ENCODE measurements around the gene DCBLD2. TPM values are rescaled to one million over a fixed set of nuclear protein-coding genes. Genes with fewer than 3 reads are reported as not detected.

The DCBLD2 gene
- total and polyA plus RNA-seq, 9 of the 15 experiments (the other 6 are each of a cell fraction or from before 2014, with no cell fraction given) = 2.7 to 14.6 (median 7.4) TPM

DNA sequence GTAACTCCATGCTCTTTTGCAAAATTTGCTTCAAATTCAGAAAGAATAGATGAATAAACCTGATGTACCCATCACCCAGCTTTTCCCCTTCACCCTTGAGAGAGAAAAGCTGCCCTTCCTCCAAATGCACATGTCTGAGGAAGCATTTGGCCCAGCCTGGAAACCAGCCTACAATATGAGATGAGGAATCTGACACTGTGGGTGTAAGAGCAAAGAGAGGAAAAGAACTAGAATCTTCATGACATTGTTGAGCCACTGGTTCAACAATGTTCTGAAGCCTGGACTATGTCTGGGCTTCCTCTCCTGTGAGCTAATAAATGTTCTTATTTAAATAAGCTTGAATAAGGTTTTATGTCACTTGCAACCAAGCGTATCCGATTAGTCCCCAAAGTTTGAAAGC is 18.7 kb upstream of the DCBLD2 start:
- intact Hi-C loops (cut with micrococcal nuclease) (no loop called here), in situ Hi-C loops (cut with MboI) (no loop called here)
- H3K9me3 ChIP-seq (replicated peaks; ENCODE audit: control insufficient read depth, insufficient read depth, low read depth, low read length) = no peaks in the 10 kb centered on the region
- no peaks in the 10 kb centered on the region for H3K79me2 ChIP-seq (ENCODE audit: control insufficient read depth, insufficient read depth, low read length)
- no peak overlapping the region for H2AFZ ChIP-seq (ENCODE audit: low read depth, low read length)
- FAIRE-seq (no peak), ATAC-seq (no peak), DNase-seq (ENCODE audit: extremely low read depth in 1 of 4, low spot score in 3 of 4) (no peak)
- no peak overlapping the region for H3K27ac ChIP-seq (ENCODE audit: extremely low read depth, low read depth, low read length)
- no peak overlapping the region for H3K4me3 ChIP-seq
- no peaks in the 10 kb centered on the region for H4K20me1 ChIP-seq (replicated peaks; ENCODE audit: control insufficient read depth, insufficient read depth, low read length)
- WGBS (ENCODE audit: insufficient coverage, low coverage, missing lambda C conversion rate) = 8% methylated on average over 2 of the region's 2 CpGs
- no peak overlapping the region for H3K9ac ChIP-seq (ENCODE audit: insufficient read depth in 1 of 2, low read depth in 2 of 2, low read length in 2 of 2)
- no TSS peak for BruUV-seq (replicated peaks)
- TF ChIP-seq CBX3 (IDR thresholded peaks at IDR 0.05; ENCODE audit: borderline replicate concordance in 1 of 2, low read length in 2 of 2) = no peak
- no peak for TF ChIP-seq RBM25 (IDR thresholded peaks at IDR 0.05; ENCODE audit: low read depth, low read length, severe bottlenecking)
- TF ChIP-seq, protein P1, sequence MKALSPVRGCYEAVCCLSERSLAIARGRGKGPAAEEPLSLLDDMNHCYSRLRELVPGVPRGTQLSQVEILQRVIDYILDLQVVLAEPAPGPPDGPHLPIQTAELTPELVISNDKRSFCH (CRISPR knock-in tag; IDR thresholded peaks at IDR 0.05) = no peak
- TF ChIP-seq, protein P1 (tag; IDR thresholded peaks at IDR 0.05) = no peak
- TF ChIP-seq RAD51 (IDR thresholded peaks at IDR 0.05; ENCODE audit: borderline replicate concordance, low read depth) = no peak
- no peak for TF ChIP-seq ETV5 (CRISPR knock-in tag; IDR thresholded peaks at IDR 0.05; ENCODE audit: low read depth)
- TF ChIP-seq POLR2A (conservative IDR thresholded peaks at IDR 0.05) = no peak
- no peak for TF ChIP-seq ZNF445 (CRISPR knock-in tag; IDR thresholded peaks at IDR 0.05; ENCODE audit: low read depth)
- TF ChIP-seq, protein P2, sequence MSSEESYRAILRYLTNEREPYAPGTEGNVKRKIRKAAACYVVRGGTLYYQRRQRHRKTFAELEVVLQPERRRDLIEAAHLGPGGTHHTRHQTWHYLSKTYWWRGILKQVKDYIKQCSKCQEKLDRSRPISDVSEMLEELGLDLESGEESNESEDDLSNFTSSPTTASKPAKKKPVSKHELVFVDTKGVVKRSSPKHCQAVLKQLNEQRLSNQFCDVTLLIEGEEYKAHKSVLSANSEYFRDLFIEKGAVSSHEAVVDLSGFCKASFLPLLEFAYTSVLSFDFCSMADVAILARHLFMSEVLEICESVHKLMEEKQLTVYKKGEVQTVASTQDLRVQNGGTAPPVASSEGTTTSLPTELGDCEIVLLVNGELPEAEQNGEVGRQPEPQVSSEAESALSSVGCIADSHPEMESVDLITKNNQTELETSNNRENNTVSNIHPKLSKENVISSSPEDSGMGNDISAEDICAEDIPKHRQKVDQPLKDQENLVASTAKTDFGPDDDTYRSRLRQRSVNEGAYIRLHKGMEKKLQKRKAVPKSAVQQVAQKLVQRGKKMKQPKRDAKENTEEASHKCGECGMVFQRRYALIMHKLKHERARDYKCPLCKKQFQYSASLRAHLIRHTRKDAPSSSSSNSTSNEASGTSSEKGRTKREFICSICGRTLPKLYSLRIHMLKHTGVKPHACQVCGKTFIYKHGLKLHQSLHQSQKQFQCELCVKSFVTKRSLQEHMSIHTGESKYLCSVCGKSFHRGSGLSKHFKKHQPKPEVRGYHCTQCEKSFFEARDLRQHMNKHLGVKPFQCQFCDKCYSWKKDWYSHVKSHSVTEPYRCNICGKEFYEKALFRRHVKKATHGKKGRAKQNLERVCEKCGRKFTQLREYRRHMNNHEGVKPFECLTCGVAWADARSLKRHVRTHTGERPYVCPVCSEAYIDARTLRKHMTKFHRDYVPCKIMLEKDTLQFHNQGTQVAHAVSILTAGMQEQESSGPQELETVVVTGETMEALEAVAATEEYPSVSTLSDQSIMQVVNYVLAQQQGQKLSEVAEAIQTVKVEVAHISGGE (CRISPR knock-in tag; IDR thresholded peaks at IDR 0.05) = no peak
- TF ChIP-seq KLF1 (tag; IDR thresholded peaks at IDR 0.05) = no peak
- no peak for TF ChIP-seq SRF (CRISPR knock-in tag; IDR thresholded peaks at IDR 0.05)
- TF ChIP-seq TAF15 (IDR thresholded peaks at IDR 0.05; ENCODE audit: low read depth, low read length) = no peak
- no peak for TF ChIP-seq EHMT2 (IDR thresholded peaks at IDR 0.05)
- TF ChIP-seq, protein P3, sequence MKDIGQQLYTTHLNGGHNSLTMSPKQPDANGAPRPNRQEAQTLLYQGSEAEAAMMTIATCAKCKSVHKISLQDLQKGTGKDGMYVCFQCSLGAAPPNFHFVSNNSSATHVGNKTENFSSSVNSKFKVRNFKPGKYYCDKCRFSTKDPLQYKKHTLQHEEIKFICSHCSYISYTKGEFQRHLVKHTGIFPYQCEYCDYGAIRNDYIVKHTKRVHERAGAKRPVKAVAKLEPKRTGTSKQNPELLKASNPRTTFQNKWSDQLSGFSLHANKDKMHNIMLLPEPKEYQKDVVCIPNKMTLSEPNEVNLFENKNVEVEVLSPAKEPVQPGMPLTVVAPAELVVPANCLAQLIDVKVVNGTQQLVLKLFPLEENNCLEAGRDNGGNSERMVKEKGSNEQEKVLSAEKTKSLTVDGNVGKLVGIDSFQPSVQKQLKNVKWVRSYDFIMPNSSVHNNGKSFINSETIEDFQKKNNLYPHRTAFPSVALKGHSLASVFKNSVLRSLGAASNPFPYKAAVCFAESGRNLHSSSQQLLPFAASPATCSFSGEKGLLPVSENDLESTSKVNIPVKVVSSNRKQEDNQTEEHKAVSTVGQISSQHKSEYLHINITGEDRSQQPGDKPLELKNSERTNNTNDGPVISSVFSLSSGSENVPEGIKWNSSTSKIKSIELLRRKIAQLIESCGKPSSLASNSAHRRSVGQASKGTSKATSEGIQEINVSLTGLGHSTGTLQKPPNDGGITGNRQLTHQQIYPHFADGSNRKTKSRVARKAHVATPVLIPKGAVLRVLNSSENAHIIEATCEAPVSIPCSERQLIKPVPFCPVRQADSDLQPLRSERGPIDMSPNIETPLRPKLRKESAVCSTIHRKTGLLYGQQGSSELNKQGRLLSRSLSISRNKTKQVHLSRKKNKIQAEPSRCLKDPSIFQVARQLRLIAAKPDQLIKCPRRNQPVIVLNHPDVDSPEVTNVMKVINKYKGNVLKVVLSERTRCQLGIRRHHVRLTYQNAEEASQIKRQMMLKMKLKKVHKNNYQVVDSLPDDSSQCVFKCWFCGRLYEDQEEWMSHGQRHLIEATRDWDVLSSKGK (CRISPR knock-in tag; IDR thresholded peaks at IDR 0.05) = no peak
- no peak for TF ChIP-seq TCF3 (CRISPR knock-in tag; IDR thresholded peaks at IDR 0.05)
- TF ChIP-seq TCF7L2 (IDR thresholded peaks at IDR 0.05; ENCODE audit: low read depth, low read length) = no peak
- no peak for TF ChIP-seq BRD9 (IDR thresholded peaks at IDR 0.05; ENCODE audit: low read depth, partially characterized antibody)
- no peak overlapping the region for H3K4me2 ChIP-seq (ENCODE audit: insufficient read depth, low read length)
- CTCF ChIA-PET (ENCODE audit: low intra/inter-chr PET ratio) = no interaction called here
- H3K36me3 ChIP-seq (ENCODE audit: control insufficient read depth, insufficient read depth, low read length) = no peaks in the 10 kb centered on the region
- H3K27me3 ChIP-seq (ENCODE audit: control insufficient read depth in 2 of 2, insufficient read depth in 2 of 2, low read length in 2 of 2) = no peaks in the 10 kb centered on the region; a peak in 1 of 5 replicates
- no peaks in the 10 kb centered on the region for H3K9me1 ChIP-seq (ENCODE audit: control insufficient read depth, insufficient read depth, low read length)
- POLR2A ChIA-PET = no interaction called here
- H3K4me1 ChIP-seq (replicated peaks in 1 of 2; ENCODE audit: control insufficient read depth in 2 of 2, insufficient read depth in 2 of 2, low read length in 2 of 2) = no peaks in the 10 kb centered on the region
